Inferior parietal cortex (tissue), 1 donor: ENCODE measurements around the gene RNF130.
"Not testable (repeated sequence)": the region's sequence is repeated elsewhere in the genome, so short reads cannot be mapped to it uniquely, and the experiment has no call there.

Source experiments
- DNase-seq: peaks from one replicate; pipeline ENCODE4 v3.0.0-alpha.2; 2016; ENCODE audit errors: extremely low spot score

Gene RNF130

GRCh38 chr5:180103487-180104167 lies 32.1 kb upstream of the RNF130 start:
- no peak for DNase-seq

GRCh38 chr5:180102636-180103035 lies 31.1 kb upstream of the RNF130 start:
- DNase-seq: no peak

- DNase-seq: no peak
Measured at GRCh38 chr5:180101451-180102105, 30.0 kb upstream of the RNF130 start.

GRCh38 chr5:180100621-180101450 lies 29.3 kb upstream of the RNF130 start:
- DNase-seq: no peak

- no peak for DNase-seq
Measured at GRCh38 chr5:180099733-180100611, 28.4 kb upstream of the RNF130 start.

GRCh38 chr5:180098991-180099732 lies 27.6 kb upstream of the RNF130 start:
- DNase-seq: no peak

- no peak for DNase-seq
Measured at GRCh38 chr5:180098526-180098925, 27.0 kb upstream of the RNF130 start.

- DNase-seq: no peak
Measured at GRCh38 chr5:180097926-180098325, 26.4 kb upstream of the RNF130 start.

GRCh38 chr5:180097163-180097894 lies 25.8 kb upstream of the RNF130 start:
- DNase-seq: no peak

- no peak for DNase-seq
Measured at GRCh38 chr5:180096616-180097015, 25.1 kb upstream of the RNF130 start.

GRCh38 chr5:180095545-180095944 lies 24.0 kb upstream of the RNF130 start:
- no peak for DNase-seq

- DNase-seq: peak; percentile 56
Measured at GRCh38 chr5:180093651-180094382, 22.3 kb upstream of the RNF130 start.

GRCh38 chr5:180093241-180093640 lies 21.7 kb upstream of the RNF130 start:
- no peak for DNase-seq

- DNase-seq: peak; percentile 31
Measured at GRCh38 chr5:180090769-180091546, 19.4 kb upstream of the RNF130 start.

GRCh38 chr5:180090098-180090768 lies 18.7 kb upstream of the RNF130 start:
- DNase-seq: peak; percentile 64

- not testable (repeated sequence) for DNase-seq
Measured at GRCh38 chr5:180089628-180090027, 18.1 kb upstream of the RNF130 start.

- DNase-seq: no peak
Measured at GRCh38 chr5:180088561-180088960, 17.0 kb upstream of the RNF130 start.

- DNase-seq: no peak
Measured at GRCh38 chr5:180086816-180087399, 15.3 kb upstream of the RNF130 start.
